GM23338 (cell line): Measurements from ENCODE around the gene NEDD4. TPM values are rescaled to one million over a fixed set of nuclear protein-coding genes. Genes with fewer than 3 reads are reported as not detected.

Experiments
- ATAC-seq: fragments of 200-7000 bp; cut with Tn5 transposase; 3 replicates; pipeline ENCODE4 v1.9.1; 2020
- DNase-seq: peaks from one replicate; pipeline ENCODE4 v3.0.0-alpha.2; 2015; ENCODE audit warnings: low spot score
- H2AFZ ChIP-seq: fragments of 200-600 bp; sonication (generic); 2 replicates; pipeline ENCODE4 v1.8.0; 2016; ENCODE audit warnings: antibody characterized with exemption, mild to moderate bottlenecking, moderate library complexity
- H3F3A ChIP-seq: fragments of 200-600 bp; sonication (generic); replicated peaks from 2 replicates; pipeline ENCODE4 v1.8.0; 2017; ENCODE audit warnings: antibody characterized with exemption, mixed run types, low read depth
- H3K27ac ChIP-seq: fragments of 200-600 bp; sonication (generic); 2 replicates; pipeline ENCODE4 v1.6.1; 2016; ENCODE audit warnings: low read depth
- H3K27me3 ChIP-seq: fragments of 200-600 bp; sonication (generic); 2 replicates; pipeline ENCODE4 v1.8.0; 2016; ENCODE audit warnings: mild to moderate bottlenecking, mixed run types, moderate library complexity; ENCODE audit not compliant: insufficient read depth
- H3K36me3 ChIP-seq: fragments of 200-600 bp; sonication (generic); 2 replicates; pipeline ENCODE4 v1.8.0; 2016; ENCODE audit warnings: mild to moderate bottlenecking; ENCODE audit not compliant: insufficient read depth
- H3K4me1 ChIP-seq: fragments of 200-600 bp; sonication (generic); 2 replicates; pipeline ENCODE4 v1.8.0; 2016; ENCODE audit warnings: mild to moderate bottlenecking, moderate library complexity; ENCODE audit not compliant: insufficient read depth
- H3K4me2 ChIP-seq: fragments of 200-600 bp; sonication (generic); 2 replicates; pipeline ENCODE4 v1.7.1; 2017; ENCODE audit warnings: mixed run types
- H3K4me3 ChIP-seq: fragments of 200-600 bp; sonication (generic); 2 replicates; pipeline ENCODE4 v1.6.1; 2016; ENCODE audit warnings: mixed run types
- H3K79me2 ChIP-seq: fragments of 200-600 bp; sonication (generic); replicated peaks from 2 replicates; pipeline ENCODE4 v1.8.0; 2017; ENCODE audit warnings: mild to moderate bottlenecking; ENCODE audit not compliant: insufficient read depth
- H3K9me2 ChIP-seq: fragments of 200-600 bp; sonication (generic); 2 replicates; pipeline ENCODE4 v1.8.0; 2017; ENCODE audit not compliant: insufficient read depth
- H4K20me1 ChIP-seq: fragments of 200-600 bp; sonication (generic); replicated peaks from 2 replicates; pipeline ENCODE4 v1.8.0; 2017; ENCODE audit warnings: mild to moderate bottlenecking; ENCODE audit not compliant: insufficient read depth
- H3K27ac Mint-ChIP-seq: 2 replicates; pipeline ENCODE4 v1.8.0; 2020; ENCODE audit warnings: inconsistent platforms, mild to moderate bottlenecking, moderate library complexity, mixed read lengths
- H3K27me3 Mint-ChIP-seq: 3 replicates; pipeline ENCODE4 v1.8.0; 2022; ENCODE audit warnings: low read depth, mild to moderate bottlenecking, moderate library complexity, mixed read lengths, inconsistent platforms; ENCODE audit not compliant: insufficient read depth, poor library complexity
- H3K36me3 Mint-ChIP-seq: 3 replicates; pipeline ENCODE4 v1.8.0; 2021; ENCODE audit warnings: low read depth, mild to moderate bottlenecking, inconsistent platforms, moderate library complexity, mixed read lengths
- H3K4me1 Mint-ChIP-seq: 3 replicates; pipeline ENCODE4 v1.8.0; 2020; ENCODE audit warnings: mild to moderate bottlenecking, inconsistent platforms, mixed read lengths
- H3K4me3 Mint-ChIP-seq: 3 replicates; pipeline ENCODE4 v1.8.0; 2021; ENCODE audit warnings: moderate library complexity, mild to moderate bottlenecking, inconsistent platforms, mixed read lengths
- H3K9me3 Mint-ChIP-seq: 3 replicates; pipeline ENCODE4 v1.8.0; 2020; ENCODE audit warnings: moderate library complexity, mild to moderate bottlenecking, inconsistent platforms, mixed read lengths
- CREB1 ChIP-seq: fragments of 250-450 bp; sonication (Bioruptor Pico); IDR thresholded peaks from 2 replicates; pipeline ENCODE4 v1.5.0; 2020; ENCODE audit warnings: low read depth, mild to moderate bottlenecking, moderate library complexity
- EZH2 ChIP-seq: fragments of 200-600 bp; sonication (generic); IDR thresholded peaks from one replicate; pipeline ENCODE4 v1.8.0; 2017; ENCODE audit warnings: antibody characterized with exemption, mild to moderate bottlenecking, low read depth; ENCODE audit not compliant: unreplicated experiment
- NANOG ChIP-seq: IDR thresholded peaks from 2 replicates; pipeline ENCODE4 v1.6.1; 2016; ENCODE audit warnings: antibody characterized with exemption, borderline replicate concordance
- polyA plus RNA-seq: library from polyadenylated mRNA; unstranded; fragments of >200 nt; fragmentation: Nextera tagmentation; extraction: Ambion mirVana; gene quantifications from 2 replicates; pipeline ENCODE4 v1.2.1, GENCODE V29; 2016
- total RNA-seq: library from RNA; depleted of rRNA; stranded (reverse); fragments of >200 nt; shearing (Covaris generic); gene quantifications from 2 replicates; pipeline ENCODE4 v1.2.3, GENCODE V29; 2014
- TF ChIP-seq, protein P1 (sequence below), 2 experiments: fragments of 200-600 bp in 1 of 2; sonication (generic) in 1 of 2; conservative IDR thresholded peaks; 2 replicates each; pipeline versions ENCODE4 v1.5.1 to v1.6.1; 2016 to 2017; ENCODE audit warnings: antibody characterized with exemption in 2 of 2, low read depth in 2 of 2, mild to moderate bottlenecking in 2 of 2, moderate library complexity in 1 of 2

NEDD4 gene
- total and polyA plus RNA-seq, 2 experiments from 2014 or later, result 2.1 to 7.2 TPM

- Mint-ChIP-seq H3K27ac (no peak overlapping the region), H3K9me3 (no peaks in the 10 kb centered on the region), H3K36me3 (no peaks in the 10 kb centered on the region), H3K4me3 (no peak overlapping the region), H3K27me3 (no peaks in the 10 kb centered on the region), H3K4me1 (peaks cover 4% of the 10 kb centered on the region; the same call in 2 of the 3 replicates)
- Histone ChIP-seq H3K27ac (no peak overlapping the region), H3K27me3 (no peaks in the 10 kb centered on the region), H3F3A (no peaks in the 10 kb centered on the region), H4K20me1 (no peaks in the 10 kb centered on the region), H3K4me2 (no peak overlapping the region), H3K4me1 (no peaks in the 10 kb centered on the region), H3K36me3 (no peaks in the 10 kb centered on the region), H2AFZ (no peak overlapping the region), H3K9me2 (no peaks in the 10 kb centered on the region), H3K4me3 (no peak overlapping the region), H3K79me2 (no peaks in the 10 kb centered on the region)
- no peak for ATAC-seq
- TF ChIP-seq CREB1 (CRISPR knock-in tag) (no peak), NANOG (no peak)
- TF ChIP-seq, protein P1, sequence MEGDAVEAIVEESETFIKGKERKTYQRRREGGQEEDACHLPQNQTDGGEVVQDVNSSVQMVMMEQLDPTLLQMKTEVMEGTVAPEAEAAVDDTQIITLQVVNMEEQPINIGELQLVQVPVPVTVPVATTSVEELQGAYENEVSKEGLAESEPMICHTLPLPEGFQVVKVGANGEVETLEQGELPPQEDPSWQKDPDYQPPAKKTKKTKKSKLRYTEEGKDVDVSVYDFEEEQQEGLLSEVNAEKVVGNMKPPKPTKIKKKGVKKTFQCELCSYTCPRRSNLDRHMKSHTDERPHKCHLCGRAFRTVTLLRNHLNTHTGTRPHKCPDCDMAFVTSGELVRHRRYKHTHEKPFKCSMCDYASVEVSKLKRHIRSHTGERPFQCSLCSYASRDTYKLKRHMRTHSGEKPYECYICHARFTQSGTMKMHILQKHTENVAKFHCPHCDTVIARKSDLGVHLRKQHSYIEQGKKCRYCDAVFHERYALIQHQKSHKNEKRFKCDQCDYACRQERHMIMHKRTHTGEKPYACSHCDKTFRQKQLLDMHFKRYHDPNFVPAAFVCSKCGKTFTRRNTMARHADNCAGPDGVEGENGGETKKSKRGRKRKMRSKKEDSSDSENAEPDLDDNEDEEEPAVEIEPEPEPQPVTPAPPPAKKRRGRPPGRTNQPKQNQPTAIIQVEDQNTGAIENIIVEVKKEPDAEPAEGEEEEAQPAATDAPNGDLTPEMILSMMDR (conservative IDR thresholded peaks at IDR 0.05; ENCODE audit: low read depth in 2 of 2), result no peak
- no peak for DNase-seq
Measured at GRCh38 chr15:55921744-55922143, 71.7 kb downstream of the NEDD4 start.

DNA sequence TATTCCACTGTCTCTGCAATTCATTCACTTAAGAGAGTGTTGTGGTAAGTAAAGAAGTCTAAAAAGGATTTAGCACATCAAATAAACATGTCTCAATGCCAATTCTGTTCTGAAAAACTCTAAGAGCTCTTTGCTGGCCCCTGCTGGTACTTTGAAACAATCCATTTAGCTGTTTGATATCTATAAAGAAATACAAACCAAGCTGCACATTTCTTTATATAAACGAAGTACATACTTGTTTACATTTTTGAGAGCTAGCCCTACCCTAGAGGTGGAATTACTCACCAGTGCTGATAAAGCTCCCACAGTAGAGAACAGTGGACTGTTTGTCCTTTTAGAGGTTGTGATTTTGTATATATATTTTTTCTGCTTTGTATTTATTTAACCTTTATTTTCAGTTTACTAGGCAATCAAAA is 75.5 kb downstream of the NEDD4 start:
- H3K27ac ChIP-seq, result no peak overlapping the region

More for the DNA sequence above, 75.5 kb downstream of the NEDD4 start:
- Mint-ChIP-seq H3K4me1 (peaks cover 4% of the 10 kb centered on the region; the same call in 2 of the 3 replicates), H3K36me3 (no peaks in the 10 kb centered on the region), H3K4me3 (no peak overlapping the region), H3K27me3 (no peaks in the 10 kb centered on the region), H3K9me3 (no peaks in the 10 kb centered on the region), H3K27ac (no peak overlapping the region)
- H3K27me3 ChIP-seq, result no peaks in the 10 kb centered on the region
- H3K4me2 ChIP-seq, result no peak overlapping the region
- peak; percentile 53 for DNase-seq
- H3K9me2 ChIP-seq, result no peaks in the 10 kb centered on the region
- H3K79me2 ChIP-seq, result no peaks in the 10 kb centered on the region
- no peak for ATAC-seq
- no peak overlapping the region for H2AFZ ChIP-seq
- no peaks in the 10 kb centered on the region for H3F3A ChIP-seq
- no peak for TF ChIP-seq EZH2
- TF ChIP-seq, protein P1 (conservative IDR thresholded peaks at IDR 0.05; ENCODE audit: low read depth in 2 of 2), result peak; percentile 34 to 66
- H3K4me3 ChIP-seq, result no peak overlapping the region
- no peaks in the 10 kb centered on the region for H4K20me1 ChIP-seq
- H3K4me1 ChIP-seq, result no peaks in the 10 kb centered on the region
- no peaks in the 10 kb centered on the region for H3K36me3 ChIP-seq
